ENCODE data around the gene CPLX1.

CPLX1 gene

GRCh38 chr4:855880-856224 is 29.9 kb upstream of the CPLX1 start:
- no peaks in the 10 kb centered on the region for H3K4me1 ChIP-seq (ENCODE audit: control insufficient read depth in 2 of 2, insufficient read depth in 1 of 2, low read depth in 1 of 2, low read length in 2 of 2)
- no peaks in the 10 kb centered on the region for H3K27me3 ChIP-seq (ENCODE audit: control insufficient read depth in 3 of 3, insufficient read depth in 3 of 3, low read depth in 1 of 3, low read length in 3 of 3)
- H3K9ac ChIP-seq (ENCODE audit: low read depth, low read length, poor library complexity) = no peak overlapping the region
- no peak overlapping the region for H2AK5ac ChIP-seq (ENCODE audit: low read depth, low read length)
- H3K4me2 ChIP-seq (ENCODE audit: insufficient read depth, low read length, poor library complexity, severe bottlenecking) = no peak overlapping the region
- no peak overlapping the region for H4K8ac ChIP-seq (ENCODE audit: low read depth, low read length)
- no CpG with 5 or more reads among the region's 1 CpG for WGBS, 2 donors (ENCODE audit: extremely low coverage in 2 of 2, insufficient read length in 2 of 2, insufficient replicate concordance in 1 of 2)
- H3K36me3 ChIP-seq (replicated peaks in 1 of 2; ENCODE audit: control insufficient read depth in 2 of 2, insufficient read depth in 2 of 2, low read length in 2 of 2) = peaks cover 18 to 81% of the 10 kb centered on the region in 2 donors
- H3K79me1 ChIP-seq (ENCODE audit: low read depth, low read length) = no peaks in the 10 kb centered on the region
- no peak overlapping the region for H2BK5ac ChIP-seq (ENCODE audit: low read length)
- no peaks in the 10 kb centered on the region for H3K9me3 ChIP-seq (replicated peaks in 1 of 2; ENCODE audit: control insufficient read depth in 2 of 2, insufficient read depth in 1 of 2, low read depth in 1 of 2, low read length in 2 of 2)
- no peak overlapping the region for H2AFZ ChIP-seq (ENCODE audit: low read length)
- H2BK120ac ChIP-seq (ENCODE audit: low read depth, low read length) = no peak overlapping the region
- no peak overlapping the region for H4K91ac ChIP-seq (ENCODE audit: low read depth, low read length, poor library complexity)
- no peak for DNase-seq (ENCODE audit: low spot score)
- H3K4me3 ChIP-seq (ENCODE audit: low read length in 2 of 2) = peak overlapping the region in 1 of 2 donors; percentile 47
- no peak overlapping the region for H3K4ac ChIP-seq (ENCODE audit: low read length)
- no peak overlapping the region for H3K27ac ChIP-seq (replicated peaks; ENCODE audit: low read length)
- H3K18ac ChIP-seq (ENCODE audit: low read length) = peak overlapping the region; percentile 38
- no peak overlapping the region for H2BK15ac ChIP-seq (ENCODE audit: low read length)
- peak overlapping the region; percentile 56 for H3K14ac ChIP-seq (ENCODE audit: low read length)
- no peak overlapping the region for H3K23ac ChIP-seq (ENCODE audit: low read depth, low read length, poor library complexity)
- no peak overlapping the region for H2BK12ac ChIP-seq (ENCODE audit: low read length)

DNA sequence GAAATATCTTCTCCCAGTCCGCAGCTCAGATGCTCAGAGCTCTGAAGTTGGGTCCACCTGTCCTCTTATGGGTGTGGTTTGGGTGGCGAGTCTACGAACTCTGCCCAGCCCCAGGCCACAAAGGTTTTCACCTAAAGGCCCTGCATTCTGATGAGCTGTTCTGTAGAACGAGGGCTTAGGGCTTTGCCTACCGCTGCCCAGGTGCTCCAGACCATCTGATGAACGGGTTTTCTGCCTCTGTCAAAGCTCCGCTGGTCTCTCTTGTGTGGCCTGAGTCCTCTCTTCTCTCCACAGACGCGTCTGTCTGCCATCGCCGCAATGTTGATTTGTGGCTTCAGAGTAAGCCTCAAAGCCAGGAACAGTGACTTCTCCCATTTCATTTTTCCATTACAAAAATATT is 28.4 kb upstream of the CPLX1 start:
- WGBS, 2 donors (ENCODE audit: extremely low coverage in 2 of 2, insufficient read length in 2 of 2, insufficient replicate concordance in 1 of 2) = no CpG with 5 or more reads among the region's 11 CpGs
- peaks cover 17 to 80% of the 10 kb centered on the region in 2 donors for H3K36me3 ChIP-seq (replicated peaks in 1 of 2; ENCODE audit: control insufficient read depth in 2 of 2, insufficient read depth in 2 of 2, low read length in 2 of 2)
- no peaks in the 10 kb centered on the region for H3K4me1 ChIP-seq (ENCODE audit: control insufficient read depth in 2 of 2, insufficient read depth in 1 of 2, low read depth in 1 of 2, low read length in 2 of 2)

DNA sequence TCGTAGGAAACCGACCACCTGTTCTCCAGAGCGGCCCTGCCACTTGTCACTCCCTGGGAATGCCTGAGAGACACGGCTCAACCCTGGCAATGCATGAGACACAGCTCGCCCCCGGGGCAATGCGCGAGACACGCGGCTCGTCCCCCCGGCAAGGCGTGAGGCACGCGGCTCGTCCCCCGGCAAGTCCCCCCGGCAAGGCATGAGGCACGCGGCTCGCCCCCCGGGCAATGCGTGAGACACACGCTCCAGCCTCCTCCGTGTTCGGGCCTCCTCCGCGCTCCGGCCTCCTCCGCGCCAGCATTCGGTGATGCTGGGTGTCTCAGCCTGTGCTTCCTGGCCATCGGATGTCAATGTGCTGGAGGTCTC is 27.5 kb upstream of the CPLX1 start:
- Histone ChIP-seq H3K27ac (replicated peaks; ENCODE audit: low read length) (no peak overlapping the region), H2BK5ac (ENCODE audit: low read length) (no peak overlapping the region), H4K91ac (ENCODE audit: low read depth, low read length, poor library complexity) (no peak overlapping the region), H3K4me2 (ENCODE audit: insufficient read depth, low read length, poor library complexity, severe bottlenecking) (no peak overlapping the region), H2AFZ (ENCODE audit: low read length) (no peak overlapping the region), H2BK120ac (ENCODE audit: low read depth, low read length) (no peak overlapping the region), H4K8ac (ENCODE audit: low read depth, low read length) (peak overlapping the region; percentile 17), H3K9ac (ENCODE audit: low read depth, low read length, poor library complexity) (peak overlapping the region; percentile 60), H3K14ac (ENCODE audit: low read length) (no peak overlapping the region), H3K18ac (ENCODE audit: low read length) (no peak overlapping the region), H3K27me3 (ENCODE audit: control insufficient read depth in 3 of 3, insufficient read depth in 3 of 3, low read depth in 1 of 3, low read length in 3 of 3) (no peaks in the 10 kb centered on the region), H3K4ac (ENCODE audit: low read length) (no peak overlapping the region), H3K4me1 (ENCODE audit: control insufficient read depth in 2 of 2, insufficient read depth in 1 of 2, low read depth in 1 of 2, low read length in 2 of 2) (no peaks in the 10 kb centered on the region), H3K9me3 (replicated peaks in 1 of 2; ENCODE audit: control insufficient read depth in 2 of 2, insufficient read depth in 1 of 2, low read depth in 1 of 2, low read length in 2 of 2) (no peaks in the 10 kb centered on the region), H2BK15ac (ENCODE audit: low read length) (no peak overlapping the region), H3K36me3 (replicated peaks in 1 of 2; ENCODE audit: control insufficient read depth in 2 of 2, insufficient read depth in 2 of 2, low read length in 2 of 2) (peaks cover 17 to 75% of the 10 kb centered on the region in 2 donors), H3K4me3 (ENCODE audit: low read length in 2 of 2) (no peak overlapping the region), H3K79me1 (ENCODE audit: low read depth, low read length) (no peaks in the 10 kb centered on the region), H2BK12ac (ENCODE audit: low read length) (peak overlapping the region; percentile 10), H3K23ac (ENCODE audit: low read depth, low read length, poor library complexity) (peak overlapping the region; percentile 97), H2AK5ac (ENCODE audit: low read depth, low read length) (no peak overlapping the region)
- no peak for DNase-seq (ENCODE audit: low spot score)
- no CpG with 5 or more reads among the region's 33 CpGs for WGBS, 2 donors (ENCODE audit: extremely low coverage in 2 of 2, insufficient read length in 2 of 2, insufficient replicate concordance in 1 of 2)

More for the DNA sequence above, 28.4 kb upstream of the CPLX1 start:
- H3K27me3 ChIP-seq (ENCODE audit: control insufficient read depth in 3 of 3, insufficient read depth in 3 of 3, low read depth in 1 of 3, low read length in 3 of 3) = no peaks in the 10 kb centered on the region
- H4K8ac ChIP-seq (ENCODE audit: low read depth, low read length) = no peak overlapping the region
- H3K23ac ChIP-seq (ENCODE audit: low read depth, low read length, poor library complexity) = no peak overlapping the region
- no peak overlapping the region for H2BK120ac ChIP-seq (ENCODE audit: low read depth, low read length)
- H3K4me2 ChIP-seq (ENCODE audit: insufficient read depth, low read length, poor library complexity, severe bottlenecking) = no peak overlapping the region
- no peak overlapping the region for H2BK5ac ChIP-seq (ENCODE audit: low read length)
- no peak for DNase-seq (ENCODE audit: low spot score)
- no peak overlapping the region for H2AFZ ChIP-seq (ENCODE audit: low read length)
- no peak overlapping the region for H2AK5ac ChIP-seq (ENCODE audit: low read depth, low read length)
- no peak overlapping the region for H2BK12ac ChIP-seq (ENCODE audit: low read length)
- H2BK15ac ChIP-seq (ENCODE audit: low read length) = no peak overlapping the region
- H3K9ac ChIP-seq (ENCODE audit: low read depth, low read length, poor library complexity) = no peak overlapping the region
- H3K9me3 ChIP-seq (replicated peaks in 1 of 2; ENCODE audit: control insufficient read depth in 2 of 2, insufficient read depth in 1 of 2, low read depth in 1 of 2, low read length in 2 of 2) = no peaks in the 10 kb centered on the region
- H3K27ac ChIP-seq (replicated peaks; ENCODE audit: low read length) = no peak overlapping the region
- no peak overlapping the region for H4K91ac ChIP-seq (ENCODE audit: low read depth, low read length, poor library complexity)
- H3K4me3 ChIP-seq (ENCODE audit: low read length in 2 of 2) = no peak overlapping the region
- H3K79me1 ChIP-seq (ENCODE audit: low read depth, low read length) = no peaks in the 10 kb centered on the region
- H3K14ac ChIP-seq (ENCODE audit: low read length) = peak overlapping the region; percentile 38
- no peak overlapping the region for H3K18ac ChIP-seq (ENCODE audit: low read length)
- H3K4ac ChIP-seq (ENCODE audit: low read length) = no peak overlapping the region

- Histone ChIP-seq H2BK120ac (ENCODE audit: low read depth, low read length) (no peak overlapping the region), H3K79me1 (ENCODE audit: low read depth, low read length) (no peaks in the 10 kb centered on the region), H3K27me3 (ENCODE audit: control insufficient read depth in 3 of 3, insufficient read depth in 3 of 3, low read depth in 1 of 3, low read length in 3 of 3) (no peaks in the 10 kb centered on the region), H3K4me2 (ENCODE audit: insufficient read depth, low read length, poor library complexity, severe bottlenecking) (no peak overlapping the region), H2AFZ (ENCODE audit: low read length) (no peak overlapping the region), H3K18ac (ENCODE audit: low read length) (peak overlapping the region; percentile 64), H2BK5ac (ENCODE audit: low read length) (peak overlapping the region; percentile 39), H3K27ac (replicated peaks; ENCODE audit: low read length) (no peak overlapping the region), H3K36me3 (replicated peaks in 1 of 2; ENCODE audit: control insufficient read depth in 2 of 2, insufficient read depth in 2 of 2, low read length in 2 of 2) (peaks cover 14 to 71% of the 10 kb centered on the region in 2 donors), H2BK12ac (ENCODE audit: low read length) (no peak overlapping the region), H3K23ac (ENCODE audit: low read depth, low read length, poor library complexity) (no peak overlapping the region), H3K14ac (ENCODE audit: low read length) (peak overlapping the region; percentile 71), H2BK15ac (ENCODE audit: low read length) (no peak overlapping the region), H4K8ac (ENCODE audit: low read depth, low read length) (no peak overlapping the region), H2AK5ac (ENCODE audit: low read depth, low read length) (no peak overlapping the region), H3K4ac (ENCODE audit: low read length) (no peak overlapping the region), H4K91ac (ENCODE audit: low read depth, low read length, poor library complexity) (no peak overlapping the region), H3K9me3 (replicated peaks in 1 of 2; ENCODE audit: control insufficient read depth in 2 of 2, insufficient read depth in 1 of 2, low read depth in 1 of 2, low read length in 2 of 2) (no peaks in the 10 kb centered on the region), H3K4me3 (ENCODE audit: low read length in 2 of 2) (no peak overlapping the region), H3K9ac (ENCODE audit: low read depth, low read length, poor library complexity) (no peak overlapping the region), H3K4me1 (ENCODE audit: control insufficient read depth in 2 of 2, insufficient read depth in 1 of 2, low read depth in 1 of 2, low read length in 2 of 2) (no peaks in the 10 kb centered on the region)
- WGBS, 2 donors (ENCODE audit: extremely low coverage in 2 of 2, insufficient read length in 2 of 2, insufficient replicate concordance in 1 of 2) = no CpG with 5 or more reads among the region's 33 CpGs
- DNase-seq (ENCODE audit: low spot score) = no peak
Observed at GRCh38 chr4:851701-852430, 25.9 kb upstream of the CPLX1 start.

Measured in neuronal stem cell (in vitro differentiated cells).